ENCODE measurements around the gene AGBL3. TPM values are rescaled to one million over a fixed set of nuclear protein-coding genes. Genes with fewer than 3 reads are reported as not detected.
A peak's percentile ranks its signal among the peaks of the same experiment; 100 is the strongest.

The AGBL3 gene
- total and polyA plus RNA-seq, 7 donors: 0.51 to 3.5 (median 1.3) TPM

- Histone ChIP-seq H3K27me3 (ENCODE audit: insufficient read depth in 3 of 3, low read length in 2 of 3) (no peaks in the 10 kb centered on the region), H3K36me3 (ENCODE audit: insufficient read depth in 1 of 2, low read depth in 1 of 2) (peaks cover 0 to 24% of the 10 kb centered on the region in 2 donors), H3K4me3 (peak within 1 kb of the TSS; percentile 78), H3K9me3 (no peaks in the 10 kb centered on the region), H3K27ac (peak within 1 kb of the TSS; percentile 97), H3K4me1 (peaks cover 40% of the 10 kb centered on the region)
- DNase-seq (peak in 1 of 2 donors; percentile 77), ATAC-seq (peak; percentile 73 to 84 (median 79))
- no peak for TF ChIP-seq CTCF (IDR thresholded peaks at IDR 0.05)
- intact Hi-C loops (cut with DNase I): loop anchor here (2.0 to 5.0 kb wide), 3 partner anchors 17 to 161 kb away; partner anchors contain the start of gene AGBL3 (in 1 of the 2)
- 6 to 23% (median 13%) methylated on average over 13 of the region's 13 CpGs for WGBS, 3 donors
Observed at GRCh38 chr7:135147899-135148721, 161.8 kb downstream of the AGBL3 start, which contains the start of gene TMEM140. Gene TMEM140, plus strand, starts transcription at chr7:135148072. Its CDS starts 16,370 bp downstream, at chr7:135164442.

- DNase-seq (peak; percentile 38 to 67), ATAC-seq (peak; percentile 38 to 57 (median 56))
- Histone ChIP-seq H3K27me3 (ENCODE audit: insufficient read depth in 3 of 3, low read length in 2 of 3) (no peaks in the 10 kb centered on the region), H3K4me1 (peaks cover 44% of the 10 kb centered on the region), H3K36me3 (ENCODE audit: insufficient read depth in 1 of 2, low read depth in 1 of 2) (peaks cover 0 to 24% of the 10 kb centered on the region in 2 donors), H3K4me3 (peak overlapping the region; percentile 78), H3K9me3 (no peaks in the 10 kb centered on the region), H3K27ac (peak overlapping the region; percentile 97)
- 17 to 41% (median 22%) methylated on average over 8 of the region's 8 CpGs for WGBS, 3 donors
- intact Hi-C loops (cut with DNase I): no loop called here
- no peak for TF ChIP-seq CTCF (IDR thresholded peaks at IDR 0.05)
Observed at GRCh38 chr7:135150072-135150782, 163.9 kb downstream of the AGBL3 start.

- intact Hi-C loops (cut with DNase I): no loop called here
- Histone ChIP-seq H3K9me3 (peaks cover 6% of the 10 kb centered on the region), H3K4me3 (peak overlapping the region; percentile 78), H3K4me1 (peaks cover 37% of the 10 kb centered on the region), H3K27ac (peak overlapping the region; percentile 97), H3K27me3 (ENCODE audit: insufficient read depth in 3 of 3, low read length in 2 of 3) (no peaks in the 10 kb centered on the region), H3K36me3 (ENCODE audit: insufficient read depth in 1 of 2, low read depth in 1 of 2) (peaks cover 0 to 24% of the 10 kb centered on the region in 2 donors)
- DNase-seq (no peak), ATAC-seq (no peak)
- TF ChIP-seq CTCF (IDR thresholded peaks at IDR 0.05): no peak
- 75 to 83% (median 78%) methylated on average over 2 of the region's 2 CpGs for WGBS, 3 donors
Observed at GRCh38 chr7:135151132-135151531, 164.8 kb downstream of the AGBL3 start.

GRCh38 chr7:135151533-135151932 is 165.2 kb downstream of the AGBL3 start:
- Histone ChIP-seq H3K4me3 (peak overlapping the region; percentile 78), H3K9me3 (peaks cover 10% of the 10 kb centered on the region), H3K36me3 (ENCODE audit: insufficient read depth in 1 of 2, low read depth in 1 of 2) (peaks cover 0 to 24% of the 10 kb centered on the region in 2 donors), H3K27ac (peak overlapping the region; percentile 97), H3K27me3 (ENCODE audit: insufficient read depth in 3 of 3, low read length in 2 of 3) (no peaks in the 10 kb centered on the region), H3K4me1 (peaks cover 34% of the 10 kb centered on the region)
- WGBS, 3 donors: 54 to 76% (median 61%) methylated on average over 6 of the region's 6 CpGs
- no peak for DNase-seq
- ATAC-seq: peak in 3 of 4 donors; percentile 18 to 44 (median 19)
- no peak for TF ChIP-seq CTCF (IDR thresholded peaks at IDR 0.05)
- intact Hi-C loops (cut with DNase I): no loop called here
